Rectal smooth muscle tissue (tissue), 1 donor: ENCODE data around the gene PLCH2.
"Not testable (repeated sequence)": the region's sequence is repeated elsewhere in the genome, so short reads cannot be mapped to it uniquely, and the experiment has no call there.

ENCODE experiments used
- H3K27ac ChIP-seq: one replicate; pipeline ENCODE4 v1.7.0; 2013; ENCODE audit warnings: low read depth, low read length, inconsistent platforms
- H3K27me3 ChIP-seq: one replicate; pipeline ENCODE4 v1.7.0; 2013; ENCODE audit warnings: low read length; ENCODE audit not compliant: control insufficient read depth, insufficient read depth
- H3K36me3 ChIP-seq: one replicate; pipeline ENCODE4 v1.7.0; 2013; ENCODE audit warnings: low read length; ENCODE audit not compliant: control insufficient read depth, insufficient read depth
- H3K4me1 ChIP-seq: one replicate; pipeline ENCODE4 v1.7.0; 2013; ENCODE audit warnings: low read length; ENCODE audit not compliant: control insufficient read depth, insufficient read depth
- H3K4me3 ChIP-seq: one replicate; pipeline ENCODE4 v1.7.0; 2013; ENCODE audit warnings: low read length
- H3K9ac ChIP-seq: one replicate; pipeline ENCODE4 v1.7.0; 2013; ENCODE audit warnings: low read length

PLCH2 gene

DNA sequence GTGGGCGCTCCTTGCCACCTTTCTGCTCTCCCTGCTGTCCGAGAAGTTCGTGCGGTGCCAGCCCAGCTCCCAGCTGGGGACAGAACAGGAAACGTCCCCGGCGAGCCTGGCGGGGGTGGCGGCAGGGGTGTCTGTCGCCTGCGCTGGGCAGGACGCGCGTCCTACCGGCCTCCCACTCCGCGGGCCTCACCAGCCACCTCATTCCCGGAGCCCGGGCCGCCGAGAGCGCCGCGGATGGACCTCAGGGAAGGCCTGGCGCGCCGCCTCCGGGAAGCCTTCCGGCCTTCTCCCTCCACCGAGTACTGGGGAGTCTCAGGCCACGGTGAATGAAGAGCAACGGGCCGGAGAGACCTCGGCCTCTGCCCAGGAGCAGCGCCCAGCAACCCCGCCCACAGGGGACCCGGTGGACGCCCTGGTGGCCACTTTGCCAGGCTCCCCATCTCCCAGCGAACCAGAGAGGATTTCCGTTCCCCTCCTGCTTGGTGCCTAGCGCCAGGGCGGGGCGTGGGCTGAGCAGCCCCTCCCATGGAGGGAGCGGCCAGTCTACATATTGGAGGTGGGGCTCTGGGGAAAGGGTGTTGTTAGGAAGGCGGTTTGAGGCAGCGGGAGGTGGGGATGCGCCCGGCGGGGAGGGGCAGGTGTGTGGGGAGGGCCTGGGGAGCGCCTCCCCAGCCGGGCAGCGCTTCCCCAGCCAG is 70.6 kb downstream of the PLCH2 start:
- Histone ChIP-seq H3K27me3 (peaks cover 6% of the 10 kb centered on the region), H3K4me3 (peak overlapping the region; percentile 70), H3K36me3 (no peaks in the 10 kb centered on the region), H3K27ac (peak overlapping the region; percentile 32), H3K9ac (peak overlapping the region; percentile 56), H3K4me1 (peaks cover 4% of the 10 kb centered on the region)

DNA sequence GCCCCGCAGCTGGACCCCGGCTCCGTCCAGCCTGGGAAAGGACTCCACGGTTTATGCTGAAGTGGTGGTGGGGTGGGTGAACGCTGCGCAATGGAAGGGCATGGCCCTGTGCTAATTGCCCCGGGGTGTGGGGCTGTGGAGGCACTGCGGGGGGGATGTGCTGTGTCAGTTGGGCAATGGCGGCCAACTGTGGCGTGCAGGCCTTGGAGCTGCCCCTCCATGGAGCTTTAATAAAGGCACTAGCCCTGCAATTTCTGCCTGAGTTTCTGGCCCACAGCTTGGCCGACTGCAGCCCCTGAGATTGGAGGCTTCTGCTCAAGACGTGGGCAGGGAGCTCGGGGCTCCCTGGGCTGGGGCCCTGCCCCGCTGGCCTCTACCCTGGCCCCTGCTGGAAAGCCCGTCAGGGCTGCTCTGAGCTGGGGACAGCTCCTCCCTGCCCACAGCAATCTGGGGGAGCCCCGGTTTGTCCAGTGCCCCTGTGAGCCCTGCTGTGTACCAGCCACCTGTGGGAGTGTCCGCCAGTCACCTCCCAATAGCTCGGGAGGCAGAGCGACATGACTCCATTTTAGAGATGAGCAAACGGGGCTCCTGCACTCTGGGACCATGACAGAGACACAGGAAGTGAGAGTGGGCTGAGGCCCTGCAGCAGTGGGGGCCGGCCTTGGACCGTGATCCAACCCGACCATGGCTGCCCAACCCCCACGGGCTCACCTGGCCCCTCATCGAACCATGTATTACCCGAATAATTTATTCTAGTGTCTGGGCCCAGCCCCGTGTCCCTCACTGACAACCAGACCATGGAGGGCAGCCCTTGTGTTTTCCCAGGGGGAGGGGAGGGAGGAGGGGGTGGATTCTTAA is 71.3 kb downstream of the PLCH2 start:
- peak overlapping the region; percentile 25 for H3K27ac ChIP-seq
- peak overlapping the region; percentile 70 for H3K4me3 ChIP-seq
- H3K4me1 ChIP-seq: peaks cover 4% of the 10 kb centered on the region

DNA sequence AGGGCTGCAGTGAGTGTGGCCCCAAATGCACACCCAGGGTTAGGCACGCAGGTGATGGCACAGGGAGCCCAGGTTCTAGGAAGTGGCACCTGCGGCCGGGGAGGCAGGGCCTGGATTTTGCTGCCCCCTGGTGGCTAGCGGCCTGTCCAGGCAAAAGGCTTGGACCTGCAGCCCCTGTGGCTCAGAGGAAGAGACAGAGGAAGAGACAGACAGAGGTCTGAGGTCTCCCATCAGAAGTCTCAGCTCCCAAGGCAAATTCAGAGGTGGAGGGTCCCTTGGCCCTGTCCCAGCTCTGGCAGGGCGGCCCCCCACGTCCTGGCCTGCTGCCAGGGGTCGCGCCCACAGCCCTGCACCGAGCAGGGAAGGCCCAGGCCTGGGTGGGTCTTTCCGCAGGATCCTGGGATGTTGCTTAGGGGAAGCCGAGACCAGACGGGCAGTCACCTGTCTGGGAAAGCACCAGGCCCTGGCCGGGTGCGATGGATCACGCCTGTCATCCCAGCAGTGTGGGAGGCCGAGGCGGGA is 72.0 kb downstream of the PLCH2 start:
- Histone ChIP-seq H3K27ac (peak overlapping the region; percentile 25), H3K4me3 (peak overlapping the region; percentile 70), H3K36me3 (no peaks in the 10 kb centered on the region), H3K9ac (no peak overlapping the region), H3K4me1 (peaks cover 4% of the 10 kb centered on the region), H3K27me3 (peaks cover 3% of the 10 kb centered on the region)

More for the DNA sequence above, 71.3 kb downstream of the PLCH2 start:
- H3K9ac ChIP-seq: peak overlapping the region; percentile 40
- peaks cover 3% of the 10 kb centered on the region for H3K27me3 ChIP-seq
- no peaks in the 10 kb centered on the region for H3K36me3 ChIP-seq

DNA sequence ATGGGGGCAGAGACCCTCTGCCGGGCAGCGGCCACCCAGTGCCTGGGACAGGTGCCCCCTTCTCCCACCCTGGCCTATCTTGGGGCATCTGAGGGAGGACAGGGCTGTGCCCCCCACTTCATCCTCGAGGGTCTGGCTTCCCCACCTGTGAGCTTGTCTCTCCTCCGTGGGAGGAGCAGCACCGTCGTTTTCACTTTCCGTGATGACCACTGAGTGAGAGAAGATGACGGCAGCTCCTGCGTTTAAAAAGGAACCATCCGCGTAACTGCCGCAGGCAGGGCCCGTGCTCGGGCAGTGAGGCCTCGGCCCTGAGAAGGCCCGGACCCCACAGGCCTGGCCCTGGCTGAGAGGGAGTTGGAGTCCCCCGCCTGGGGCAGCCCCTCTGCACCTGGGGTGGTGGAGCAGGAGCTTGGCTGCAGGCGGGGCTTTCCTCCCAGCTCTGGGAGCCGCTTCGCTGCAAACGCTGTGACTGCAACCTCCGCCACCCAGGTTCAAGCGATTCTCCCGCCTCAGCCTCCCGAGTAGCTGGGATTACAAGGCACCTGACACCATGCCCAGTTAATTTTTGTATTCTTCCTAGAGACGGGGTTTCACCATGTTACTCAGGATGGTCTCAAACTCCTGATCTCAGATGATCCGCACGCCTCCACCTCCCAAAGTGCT is 73.4 kb downstream of the PLCH2 start:
- not testable (repeated sequence) for H3K4me1 ChIP-seq
- peak overlapping the region; percentile 32 for H3K9ac ChIP-seq

DNA sequence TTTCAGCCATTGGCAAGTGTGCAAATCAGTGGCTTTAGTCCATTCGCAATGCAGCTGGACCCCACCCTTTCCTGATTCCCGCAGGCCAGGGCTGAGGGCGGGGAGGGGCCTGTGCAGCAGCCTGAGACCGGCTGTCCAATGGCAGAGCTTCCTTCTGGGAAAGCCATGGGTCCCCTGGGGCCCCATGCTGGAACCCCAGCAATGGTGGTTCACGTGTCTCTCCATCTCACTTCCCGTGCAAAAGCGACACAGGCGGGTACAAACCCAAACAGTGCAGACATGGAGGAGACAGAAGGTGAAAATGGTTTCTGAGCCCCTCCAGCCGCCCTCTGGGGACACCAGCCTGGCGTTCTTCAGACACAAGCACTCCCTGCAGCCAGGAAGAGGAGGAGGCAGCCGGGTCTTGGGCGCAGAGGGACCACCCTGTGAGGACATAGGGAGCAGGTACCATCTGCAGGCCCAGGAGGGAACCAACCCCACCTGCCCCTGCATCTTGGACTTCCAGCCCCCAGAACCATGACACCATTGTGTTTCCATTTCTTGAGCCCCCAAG is 74.3 kb downstream of the PLCH2 start:
- not testable (repeated sequence) for H3K9ac ChIP-seq, H3K36me3 ChIP-seq, H3K27ac ChIP-seq, H3K4me3 ChIP-seq, H3K4me1 ChIP-seq, H3K27me3 ChIP-seq

More for the DNA sequence above, 73.4 kb downstream of the PLCH2 start:
- not testable (repeated sequence) for H3K27me3 ChIP-seq, H3K36me3 ChIP-seq
- peak overlapping the region; percentile 57 for H3K4me3 ChIP-seq
- H3K27ac ChIP-seq: peak overlapping the region; percentile 84

DNA sequence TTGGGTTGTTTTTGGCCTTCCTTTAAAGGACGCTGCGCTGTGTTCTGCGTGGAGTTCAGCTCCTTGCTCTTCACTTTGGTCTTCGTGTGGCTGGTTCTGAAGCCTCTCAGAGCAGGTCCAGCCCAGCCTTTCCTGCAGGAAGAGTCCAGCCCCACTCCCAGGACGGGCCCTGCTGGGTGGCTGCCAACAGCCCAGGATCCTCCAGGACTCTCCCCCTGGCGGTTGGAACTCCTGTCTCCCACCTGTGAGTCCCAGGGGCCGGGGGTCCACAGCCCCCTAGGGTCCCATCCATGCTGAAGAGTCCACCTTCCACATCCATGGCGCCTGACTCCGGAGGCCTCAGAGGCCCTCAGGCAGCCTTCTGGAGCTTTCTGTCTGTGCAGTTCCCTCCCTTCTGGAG is 75.5 kb downstream of the PLCH2 start:
- not testable (repeated sequence) for H3K36me3 ChIP-seq, H3K27me3 ChIP-seq, H3K27ac ChIP-seq, H3K4me1 ChIP-seq, H3K4me3 ChIP-seq, H3K9ac ChIP-seq

DNA sequence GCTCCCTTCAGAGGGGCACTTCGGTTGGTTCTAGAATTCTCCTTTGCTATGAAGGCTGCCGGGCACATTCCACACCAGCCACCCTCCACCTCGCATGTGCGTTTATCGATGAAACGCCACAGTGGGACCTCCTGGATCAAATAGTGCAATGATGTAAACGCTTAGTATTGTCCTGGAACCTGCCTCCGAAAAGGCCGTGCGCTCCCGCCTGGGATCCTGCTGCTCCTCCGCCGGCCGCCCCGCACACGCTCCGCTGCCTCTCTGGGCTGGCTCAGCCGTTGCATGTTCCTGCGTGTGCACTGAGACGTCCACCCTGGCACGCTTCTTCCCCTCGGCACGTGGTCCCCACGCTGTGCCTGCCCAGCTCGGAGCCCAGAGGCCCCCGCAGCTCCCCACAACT is 76.1 kb downstream of the PLCH2 start:
- no peak overlapping the region for H3K4me3 ChIP-seq
- no peaks in the 10 kb centered on the region for H3K27me3 ChIP-seq
- no peaks in the 10 kb centered on the region for H3K36me3 ChIP-seq
- H3K27ac ChIP-seq: no peak overlapping the region
- H3K4me1 ChIP-seq: peaks cover 7% of the 10 kb centered on the region
- H3K9ac ChIP-seq: no peak overlapping the region

DNA sequence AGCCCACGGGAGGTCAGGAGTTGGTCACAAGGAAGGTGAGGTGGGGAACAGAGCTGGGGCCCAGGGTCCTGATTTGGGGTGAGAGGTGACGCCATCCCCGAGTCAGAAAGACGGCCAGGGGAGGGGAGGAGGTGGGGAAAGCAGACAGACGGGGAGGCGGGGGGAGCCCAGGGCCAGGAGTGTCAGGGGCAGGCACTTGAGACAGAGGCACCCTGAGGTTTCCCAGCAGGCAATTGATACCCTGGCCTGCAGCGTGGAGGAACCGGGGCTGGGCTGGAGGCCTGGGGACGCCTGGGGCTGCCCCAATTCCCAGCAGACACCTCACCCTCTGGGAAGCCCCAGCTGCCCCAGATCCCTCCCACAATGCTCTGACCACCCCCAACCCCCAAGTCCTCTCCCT is 77.0 kb downstream of the PLCH2 start:
- not testable (repeated sequence) for H3K9ac ChIP-seq, H3K4me3 ChIP-seq, H3K36me3 ChIP-seq, H3K27me3 ChIP-seq, H3K27ac ChIP-seq
- H3K4me1 ChIP-seq: peaks cover 11% of the 10 kb centered on the region

DNA sequence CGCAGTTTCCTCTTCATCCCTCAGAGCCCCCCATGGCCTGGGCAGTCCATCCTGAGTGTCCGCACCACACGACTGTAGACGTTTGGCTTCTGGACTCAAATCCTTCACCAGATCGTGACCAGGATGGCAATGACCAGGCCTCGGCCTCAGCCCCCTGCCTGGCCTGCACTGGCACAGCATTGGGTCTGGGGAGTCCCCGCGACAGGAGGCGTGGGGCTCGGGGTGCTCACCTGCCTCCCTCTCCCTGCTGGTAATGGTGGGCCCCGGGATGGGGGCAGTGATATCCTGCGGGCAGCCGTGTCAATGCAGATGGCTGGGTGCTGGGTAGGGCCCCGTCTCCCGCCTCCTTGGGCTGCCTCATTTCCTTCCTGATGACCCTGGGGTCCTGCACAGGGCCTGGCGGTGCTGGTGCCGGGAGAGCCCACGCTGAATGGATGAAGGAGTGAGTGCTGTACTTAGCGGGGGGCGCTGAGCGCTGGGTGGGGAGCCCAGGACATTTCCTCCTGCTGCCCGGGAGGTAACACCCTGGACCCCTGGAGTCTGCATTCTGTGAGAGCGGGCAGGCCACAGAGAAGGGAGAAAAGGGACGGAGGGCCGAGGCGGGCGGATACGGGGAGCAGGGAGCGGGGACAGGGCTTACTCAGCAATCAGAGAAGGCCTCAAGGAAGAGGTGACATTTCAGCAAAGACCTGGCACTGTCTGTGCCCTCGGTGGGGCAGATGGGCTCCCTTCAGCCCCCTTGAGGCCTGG is 78.0 kb downstream of the PLCH2 start:
- Histone ChIP-seq H3K4me3 (no peak overlapping the region), H3K9ac (no peak overlapping the region), H3K27ac (no peak overlapping the region), H3K36me3 (peaks cover 4% of the 10 kb centered on the region), H3K27me3 (no peaks in the 10 kb centered on the region), H3K4me1 (peaks cover 9% of the 10 kb centered on the region)

DNA sequence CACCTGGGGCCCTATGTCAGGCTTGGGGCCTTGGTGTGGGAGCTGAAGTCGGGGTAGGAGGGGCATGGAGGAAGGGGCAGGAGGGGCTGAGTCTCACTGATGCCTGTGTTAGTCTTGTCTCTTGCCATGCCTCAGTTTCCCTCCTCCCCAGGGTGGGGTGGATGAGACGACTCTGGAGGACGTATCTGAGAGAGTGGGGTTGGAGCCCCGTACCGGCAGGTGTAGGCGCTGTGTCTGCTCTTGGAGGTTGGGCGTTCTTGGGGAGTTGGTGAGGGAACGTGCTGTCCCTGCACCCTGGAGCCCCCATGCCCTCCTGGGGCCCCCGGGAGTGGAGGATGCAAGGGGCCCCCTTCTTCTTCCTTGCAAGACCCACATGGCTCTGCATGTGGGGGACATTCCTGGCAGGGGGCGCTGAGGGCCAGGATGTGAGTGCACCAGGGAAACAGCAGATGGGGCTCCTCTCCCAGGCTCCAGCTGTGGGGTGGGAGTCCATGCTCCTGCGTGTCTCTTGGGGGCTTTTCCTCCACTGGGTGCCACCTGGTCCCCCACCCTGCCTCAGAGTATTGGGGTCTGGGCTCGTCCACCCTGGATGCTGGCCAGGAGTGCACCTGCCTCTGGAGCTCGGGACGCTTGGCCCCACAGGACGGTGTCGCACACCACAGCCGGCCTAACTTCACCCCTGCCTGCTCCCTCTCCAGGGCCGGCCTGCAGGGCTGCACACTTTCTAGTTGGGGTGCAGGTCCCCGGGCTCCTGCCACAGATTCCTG is 78.7 kb downstream of the PLCH2 start:
- Histone ChIP-seq H3K36me3 (peaks cover 8% of the 10 kb centered on the region), H3K4me1 (peaks cover 6% of the 10 kb centered on the region), H3K9ac (no peak overlapping the region), H3K4me3 (peak overlapping the region; percentile 78), H3K27ac (no peak overlapping the region), H3K27me3 (no peaks in the 10 kb centered on the region)
